Neural cell (in vitro differentiated cells): ENCODE results near the gene PLEKHN1. TPM values are rescaled to one million over a fixed set of nuclear protein-coding genes. Genes with fewer than 3 reads are reported as not detected.

Source experiments
- H2AFZ ChIP-seq: fragments of 200-600, 300-800 bp; sonication (generic), shearing (Covaris generic); 2 replicates; pipeline ENCODE4 v1.6.0; 2014; ENCODE audit warnings: low read depth, mild to moderate bottlenecking, antibody characterized with exemption, low read length, moderate library complexity
- H3F3A ChIP-seq: fragments of 200-600 bp; shearing (Covaris generic); 2 replicates; pipeline ENCODE4 v1.6.1; 2016; ENCODE audit warnings: mild to moderate bottlenecking, moderate library complexity, mixed read lengths, antibody characterized with exemption, low read length; ENCODE audit not compliant: insufficient read depth, poor library complexity, severe bottlenecking
- H3K27ac ChIP-seq: fragments of 200-600, 300-800 bp; sonication (generic), shearing (Covaris generic); 2 replicates; pipeline ENCODE4 v1.5.1; 2014; ENCODE audit warnings: mild to moderate bottlenecking, low read length, moderate library complexity
- H3K27me3 ChIP-seq: fragments of 300-800, 200-600 bp; sonication (generic), shearing (Covaris generic); 2 replicates; pipeline ENCODE4 v1.6.0; 2014; ENCODE audit warnings: mild to moderate bottlenecking, low read depth, low read length, moderate library complexity; ENCODE audit not compliant: insufficient read depth
- H3K36me3 ChIP-seq: fragments of 300-800, 200-600 bp; sonication (generic), shearing (Covaris generic); 2 replicates; pipeline ENCODE4 v1.5.1; 2014; ENCODE audit warnings: mild to moderate bottlenecking, antibody characterized with exemption, low read length, moderate library complexity; ENCODE audit not compliant: insufficient read depth
- H3K4me2 ChIP-seq: fragments of 300-800, 200-600 bp; sonication (generic), shearing (Covaris generic); 2 replicates; pipeline ENCODE4 v1.6.0; 2014; ENCODE audit warnings: mild to moderate bottlenecking, low read length
- H3K4me3 ChIP-seq: fragments of 300-800, 200-600 bp; sonication (generic), shearing (Covaris generic); 2 replicates; pipeline ENCODE4 v1.5.1; 2014; ENCODE audit warnings: mild to moderate bottlenecking, low read length, moderate library complexity
- H3K79me2 ChIP-seq: fragments of 200-600 bp; shearing (Covaris generic); replicated peaks from 2 replicates; pipeline ENCODE4 v1.6.0; 2014; ENCODE audit warnings: mild to moderate bottlenecking, low read length, moderate library complexity; ENCODE audit not compliant: insufficient read depth
- H3K9ac ChIP-seq: fragments of 300-800, 200-600 bp; sonication (generic), shearing (Covaris generic); 2 replicates; pipeline ENCODE4 v1.6.1; 2016; ENCODE audit warnings: mild to moderate bottlenecking, low read length, mixed read lengths
- H3K9me2 ChIP-seq: fragments of 200-600 bp; shearing (Covaris generic); 2 replicates; pipeline ENCODE4 v1.6.1; 2016; ENCODE audit warnings: mild to moderate bottlenecking, low read length, mixed read lengths; ENCODE audit not compliant: insufficient read depth
- H3K9me3 ChIP-seq: fragments of 200-600, 300-800 bp; sonication (generic), shearing (Covaris generic); 2 replicates; pipeline ENCODE4 v1.6.1; 2016; ENCODE audit warnings: mild to moderate bottlenecking, mixed run types, low read length, moderate library complexity, mixed read lengths
- H4K20me1 ChIP-seq: fragments of 200-600 bp; shearing (Covaris generic); 2 replicates; pipeline ENCODE4 v1.6.1; 2016; ENCODE audit warnings: mild to moderate bottlenecking, mixed run types; ENCODE audit not compliant: insufficient read depth
- CTCF ChIP-seq: fragments of 450-650 bp; IDR thresholded peaks from 2 replicates; pipeline ENCODE4 v1.5.1; 2014; ENCODE audit warnings: antibody characterized with exemption, mild to moderate bottlenecking, moderate library complexity; ENCODE audit not compliant: poor library complexity, severe bottlenecking
- EP300 ChIP-seq: fragments of 450-650 bp; conservative IDR thresholded peaks from 2 replicates; pipeline ENCODE4 v1.6.1; 2014; ENCODE audit warnings: antibody characterized with exemption, mild to moderate bottlenecking, moderate library complexity; ENCODE audit not compliant: poor library complexity, severe bottlenecking
- EZH2 ChIP-seq: fragments of 200-600, 300-800 bp; shearing (Covaris generic), sonication (generic); IDR thresholded peaks from 2 replicates; pipeline ENCODE4 v1.6.1; 2014; ENCODE audit warnings: antibody characterized with exemption, low read length, borderline replicate concordance, mild to moderate bottlenecking; ENCODE audit not compliant: insufficient read depth, poor library complexity, severe bottlenecking
- MXI1 ChIP-seq: fragments of 450-650 bp; conservative IDR thresholded peaks from 2 replicates; pipeline ENCODE4 v1.6.1; 2014; ENCODE audit warnings: antibody characterized with exemption, mild to moderate bottlenecking; ENCODE audit not compliant: poor library complexity, severe bottlenecking
- POLR2AphosphoS5 ChIP-seq: IDR thresholded peaks from 2 replicates; pipeline ENCODE4 v1.6.1; 2012
- RAD21 ChIP-seq: fragments of 450-650 bp; conservative IDR thresholded peaks from 2 replicates; pipeline ENCODE4 v1.6.1; 2014; ENCODE audit warnings: antibody characterized with exemption, mild to moderate bottlenecking, moderate library complexity
- SMC3 ChIP-seq: fragments of 450-650 bp; conservative IDR thresholded peaks from 2 replicates; pipeline ENCODE4 v1.6.1; 2014; ENCODE audit warnings: antibody characterized with exemption, mild to moderate bottlenecking, moderate library complexity; ENCODE audit not compliant: poor library complexity
- TAF1 ChIP-seq: IDR thresholded peaks from 2 replicates; pipeline ENCODE4 v1.6.1; 2012; ENCODE audit warnings: low read depth
- polyA plus RNA-seq: library from polyadenylated mRNA; depleted of rRNA; stranded (reverse); fragments of >200 nt; gene quantifications from 2 replicates; pipeline ENCODE4 v1.2.3, GENCODE V29; 2014
- TF ChIP-seq, protein P1 (sequence below): IDR thresholded peaks from 2 replicates; pipeline ENCODE4 v1.6.1; 2012; ENCODE audit warnings: borderline replicate concordance

PLEKHN1 gene
- polyA plus RNA-seq, 1 donor from 2014 or later = 1.1 TPM

- no peaks in the 10 kb centered on the region for H4K20me1 ChIP-seq
- H3K36me3 ChIP-seq = peaks cover 4% of the 10 kb centered on the region
Observed at GRCh38 chr1:950881-951280, 15.4 kb upstream of the PLEKHN1 start.

DNA sequence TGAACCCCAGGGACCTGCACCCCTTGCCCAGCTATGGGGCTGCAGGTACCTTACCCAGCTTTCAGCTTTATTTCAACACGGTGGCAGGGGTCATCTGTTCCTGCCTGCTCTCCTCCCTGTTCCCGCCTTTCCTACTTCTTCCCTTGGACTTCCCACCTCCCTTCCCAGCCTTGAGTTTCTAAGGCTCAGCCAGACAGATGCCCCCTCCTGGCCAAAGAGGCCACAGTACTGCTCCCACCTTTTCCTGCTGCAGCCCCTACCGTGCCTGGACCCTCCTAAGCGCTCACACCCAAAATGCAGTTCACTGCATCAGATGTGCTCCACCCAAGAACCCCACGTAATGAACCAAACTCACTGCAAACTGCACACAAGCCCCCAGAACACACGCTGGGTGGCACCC, 14.9 kb upstream of the PLEKHN1 start:
- Histone ChIP-seq H3K27me3 (no peaks in the 10 kb centered on the region), H2AFZ (no peak overlapping the region), H3K36me3 (peaks cover 4% of the 10 kb centered on the region), H3F3A (no peaks in the 10 kb centered on the region), H3K4me3 (no peak overlapping the region), H3K9me3 (no peaks in the 10 kb centered on the region), H3K79me2 (no peaks in the 10 kb centered on the region), H3K27ac (no peak overlapping the region), H3K4me2 (no peak overlapping the region), H3K9me2 (no peaks in the 10 kb centered on the region), H4K20me1 (no peaks in the 10 kb centered on the region), H3K9ac (no peak overlapping the region)
- no peak for TF ChIP-seq EZH2
- peak; percentile 40 for TF ChIP-seq CTCF
- peak; percentile 42 for TF ChIP-seq SMC3
- peak; percentile 25 for TF ChIP-seq RAD21

More at GRCh38 chr1:950881-951280, 15.4 kb upstream of the PLEKHN1 start:
- TF ChIP-seq EP300 (no peak), SMC3 (no peak), TAF1 (no peak), POLR2AphosphoS5 (no peak), MXI1 (no peak), CTCF (no peak), RAD21 (no peak), EZH2 (no peak)
- TF ChIP-seq, protein P1, sequence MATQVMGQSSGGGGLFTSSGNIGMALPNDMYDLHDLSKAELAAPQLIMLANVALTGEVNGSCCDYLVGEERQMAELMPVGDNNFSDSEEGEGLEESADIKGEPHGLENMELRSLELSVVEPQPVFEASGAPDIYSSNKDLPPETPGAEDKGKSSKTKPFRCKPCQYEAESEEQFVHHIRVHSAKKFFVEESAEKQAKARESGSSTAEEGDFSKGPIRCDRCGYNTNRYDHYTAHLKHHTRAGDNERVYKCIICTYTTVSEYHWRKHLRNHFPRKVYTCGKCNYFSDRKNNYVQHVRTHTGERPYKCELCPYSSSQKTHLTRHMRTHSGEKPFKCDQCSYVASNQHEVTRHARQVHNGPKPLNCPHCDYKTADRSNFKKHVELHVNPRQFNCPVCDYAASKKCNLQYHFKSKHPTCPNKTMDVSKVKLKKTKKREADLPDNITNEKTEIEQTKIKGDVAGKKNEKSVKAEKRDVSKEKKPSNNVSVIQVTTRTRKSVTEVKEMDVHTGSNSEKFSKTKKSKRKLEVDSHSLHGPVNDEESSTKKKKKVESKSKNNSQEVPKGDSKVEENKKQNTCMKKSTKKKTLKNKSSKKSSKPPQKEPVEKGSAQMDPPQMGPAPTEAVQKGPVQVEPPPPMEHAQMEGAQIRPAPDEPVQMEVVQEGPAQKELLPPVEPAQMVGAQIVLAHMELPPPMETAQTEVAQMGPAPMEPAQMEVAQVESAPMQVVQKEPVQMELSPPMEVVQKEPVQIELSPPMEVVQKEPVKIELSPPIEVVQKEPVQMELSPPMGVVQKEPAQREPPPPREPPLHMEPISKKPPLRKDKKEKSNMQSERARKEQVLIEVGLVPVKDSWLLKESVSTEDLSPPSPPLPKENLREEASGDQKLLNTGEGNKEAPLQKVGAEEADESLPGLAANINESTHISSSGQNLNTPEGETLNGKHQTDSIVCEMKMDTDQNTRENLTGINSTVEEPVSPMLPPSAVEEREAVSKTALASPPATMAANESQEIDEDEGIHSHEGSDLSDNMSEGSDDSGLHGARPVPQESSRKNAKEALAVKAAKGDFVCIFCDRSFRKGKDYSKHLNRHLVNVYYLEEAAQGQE = no peak
- H3K4me2 ChIP-seq = no peak overlapping the region
- no peaks in the 10 kb centered on the region for H3K79me2 ChIP-seq
- H3K9ac ChIP-seq = no peak overlapping the region
- no peak overlapping the region for H2AFZ ChIP-seq
- no peak overlapping the region for H3K4me3 ChIP-seq
- no peaks in the 10 kb centered on the region for H3F3A ChIP-seq
- no peaks in the 10 kb centered on the region for H3K27me3 ChIP-seq
- no peaks in the 10 kb centered on the region for H3K9me2 ChIP-seq
- no peaks in the 10 kb centered on the region for H3K9me3 ChIP-seq
- no peak overlapping the region for H3K27ac ChIP-seq
